Mucosa of rectum (tissue), 2 donors: ENCODE measurements around the gene CD300LB.

Source experiments
- H3K27ac ChIP-seq, 2 donors: one replicate each; pipeline ENCODE4 v1.7.0; 2013; ENCODE audit warnings: inconsistent platforms in 2 of 2, low read depth in 2 of 2, low read length in 2 of 2
- H3K27me3 ChIP-seq, 2 donors: one replicate each; pipeline ENCODE4 v1.7.0; 2013; ENCODE audit warnings: low read length in 2 of 2; ENCODE audit not compliant: control insufficient read depth in 2 of 2, insufficient read depth in 2 of 2
- H3K36me3 ChIP-seq, 2 donors: one replicate each; pipeline ENCODE4 v1.7.0; 2013; ENCODE audit warnings: low read length in 2 of 2; ENCODE audit not compliant: control insufficient read depth in 2 of 2, insufficient read depth in 2 of 2
- H3K4me1 ChIP-seq, 2 donors: one replicate each; pipeline ENCODE4 v1.7.0; 2013; ENCODE audit warnings: low read length in 2 of 2, mild to moderate bottlenecking in 1 of 2; ENCODE audit not compliant: control insufficient read depth in 2 of 2, insufficient read depth in 2 of 2
- H3K4me3 ChIP-seq, 2 donors: one replicate each; pipeline ENCODE4 v1.7.0; 2013; ENCODE audit warnings: low read length in 2 of 2
- H3K9ac ChIP-seq, 2 donors: one replicate each; pipeline ENCODE4 v1.7.0; 2013; ENCODE audit warnings: low read length in 2 of 2, low read depth in 1 of 2, mild to moderate bottlenecking in 1 of 2
- H3K9me3 ChIP-seq, 2 donors: one replicate each; pipeline ENCODE4 v1.7.0; 2013; ENCODE audit warnings: low read length in 2 of 2; ENCODE audit not compliant: control insufficient read depth in 2 of 2
- donor health status: healthy.
- donor health status: Normal muscosa, but diverticular disease.

CD300LB gene

GRCh38 chr17:74471341-74471740 is 59.9 kb downstream of the CD300LB start:
- H3K27ac ChIP-seq, result no peak overlapping the region
- no peaks in the 10 kb centered on the region for H3K4me1 ChIP-seq
- peaks cover 0 to 7% of the 10 kb centered on the region in 2 donors for H3K9me3 ChIP-seq
- H3K9ac ChIP-seq, result no peak overlapping the region
- no peaks in the 10 kb centered on the region for H3K27me3 ChIP-seq
- H3K36me3 ChIP-seq, result no peaks in the 10 kb centered on the region
- no peak overlapping the region for H3K4me3 ChIP-seq
